BLaER1 (cell line): Measurements from ENCODE around the gene SCAMP3.
A peak's percentile ranks its signal among the peaks of the same experiment; 100 is the strongest.

Source experiments
- H3K27ac ChIP-seq: shearing (Covaris generic); formaldehyde crosslinking; 2 replicates; pipeline ENCODE4 v1.8.1; 2022
- H3K27me3 ChIP-seq: shearing (Covaris generic); formaldehyde crosslinking; 2 replicates; pipeline ENCODE4 v1.8.1; 2022
- H3K36me3 ChIP-seq: shearing (Covaris generic); formaldehyde crosslinking; 2 replicates; pipeline ENCODE4 v1.8.1; 2022
- H3K4me1 ChIP-seq: shearing (Covaris generic); formaldehyde crosslinking; 2 replicates; pipeline ENCODE4 v1.8.1; 2022
- H3K4me2 ChIP-seq: shearing (Covaris generic); formaldehyde crosslinking; 2 replicates; pipeline ENCODE4 v1.8.1; 2022
- H3K4me3 ChIP-seq: shearing (Covaris generic); formaldehyde crosslinking; 2 replicates; pipeline ENCODE4 v1.8.1; 2022
- H3K9ac ChIP-seq: shearing (Covaris generic); formaldehyde crosslinking; 2 replicates; pipeline ENCODE4 v1.8.1; 2022
- H3K9me3 ChIP-seq: shearing (Covaris generic); formaldehyde crosslinking; 2 replicates; pipeline ENCODE4 v1.8.1; 2022
- H4K20me1 ChIP-seq: shearing (Covaris generic); formaldehyde crosslinking; 2 replicates; pipeline ENCODE4 v1.8.1; 2022
- Cebpa-rat ChIP-seq: shearing (Covaris generic); IDR thresholded peaks from 2 replicates; pipeline ENCODE4 v1.8.1; 2022

SCAMP3 gene

GRCh38 chr1:155256058-155256852 is 5.9 kb downstream of the SCAMP3 start:
- Histone ChIP-seq H3K27me3 (no peaks in the 10 kb centered on the region), H3K4me3 (peak overlapping the region; percentile 77; the same call in 1 of the 2 replicates), H3K4me2 (peak overlapping the region; percentile 99), H3K36me3 (peaks cover 49% of the 10 kb centered on the region), H3K27ac (no peak overlapping the region), H3K9ac (peak overlapping the region; percentile 82), H3K9me3 (no peaks in the 10 kb centered on the region), H4K20me1 (peaks cover 19% of the 10 kb centered on the region), H3K4me1 (peaks cover 58% of the 10 kb centered on the region)
- no peak for TF ChIP-seq Cebpa-rat

DNA sequence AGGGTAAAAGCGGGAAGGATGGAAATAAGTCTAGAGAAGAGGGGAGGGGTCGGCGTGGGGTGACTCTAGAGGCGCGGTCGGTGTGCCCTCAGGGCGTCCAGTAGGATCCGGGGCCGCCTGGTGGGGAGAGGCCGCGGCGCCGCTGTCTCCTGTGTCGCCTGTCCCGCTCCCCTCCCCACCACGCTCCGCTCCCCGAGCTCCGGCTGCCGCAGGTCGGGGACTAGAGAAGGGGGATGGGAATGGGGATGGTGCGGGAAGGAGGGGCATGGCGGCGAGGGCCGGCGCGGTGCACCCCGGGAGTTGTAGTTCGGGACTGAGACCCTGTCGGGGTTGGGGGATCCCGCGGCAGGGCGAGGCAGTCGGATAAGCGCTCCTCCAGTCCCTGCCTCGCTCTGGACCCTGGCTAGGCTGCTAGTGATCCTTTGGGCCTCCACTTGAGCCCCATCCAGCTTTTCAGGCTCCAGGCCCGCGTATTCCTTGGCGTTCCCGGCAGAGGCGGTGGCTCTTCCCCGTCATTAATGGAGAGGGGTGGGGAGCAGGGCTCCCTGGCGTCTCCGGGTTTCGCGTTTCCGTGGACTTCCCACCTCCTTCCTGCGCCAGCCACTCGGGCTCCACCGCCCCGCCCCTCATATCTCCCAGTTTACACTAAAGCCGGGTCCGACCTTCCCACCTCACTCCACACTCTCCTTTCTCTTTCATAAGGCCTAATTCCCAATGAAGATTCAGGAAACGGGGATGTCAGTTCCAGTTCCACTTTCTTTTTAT is 6.7 kb downstream of the SCAMP3 start, which contains the start of gene ENTREP3:
ENTREP3 (minus strand) TSS at position 241 of the 765 bp plus-strand sequence. CDS start 606 bp downstream, outside the sequence.
- Histone ChIP-seq H3K27me3 (no peaks in the 10 kb centered on the region), H3K4me1 (peaks cover 57% of the 10 kb centered on the region), H3K36me3 (peaks cover 44% of the 10 kb centered on the region), H3K9ac (peak within 1 kb of the TSS; percentile 82), H3K27ac (peak within 1 kb of the TSS; percentile 83), H3K4me2 (peak within 1 kb of the TSS; percentile 99), H4K20me1 (peaks cover 11% of the 10 kb centered on the region), H3K4me3 (peak within 1 kb of the TSS; percentile 77), H3K9me3 (no peaks in the 10 kb centered on the region)
- no peak for TF ChIP-seq Cebpa-rat

DNA sequence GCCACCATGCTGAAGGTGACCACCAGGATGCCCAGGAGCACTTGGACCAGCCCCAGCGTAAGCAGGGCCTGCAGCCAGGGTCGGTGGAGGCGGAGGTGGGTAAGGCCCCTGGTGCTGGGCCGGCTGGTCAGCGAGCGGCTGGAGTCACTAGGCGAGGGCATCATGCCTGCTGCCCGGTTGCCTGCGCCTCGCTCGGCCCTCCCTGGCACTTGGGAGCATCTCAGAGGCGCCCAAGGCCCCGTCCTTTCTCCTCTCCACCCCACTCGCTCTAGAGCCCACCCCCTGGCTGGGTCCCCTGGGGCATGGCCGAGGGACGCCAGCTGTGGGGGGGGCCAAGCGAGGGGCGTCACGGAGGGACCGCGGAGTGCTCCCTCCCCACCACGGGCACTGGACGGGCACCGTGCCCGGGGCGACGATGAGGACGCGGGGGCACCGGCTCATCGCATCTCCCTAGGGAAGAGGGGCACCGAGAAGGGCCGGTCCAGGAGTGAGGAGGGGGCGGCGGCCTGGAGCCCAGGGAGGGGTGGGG is 7.4 kb downstream of the SCAMP3 start:
- H3K27me3 ChIP-seq: no peaks in the 10 kb centered on the region
- H3K27ac ChIP-seq: peak overlapping the region; percentile 83
- H3K36me3 ChIP-seq: peaks cover 38% of the 10 kb centered on the region
- peak overlapping the region; percentile 99 for H3K4me2 ChIP-seq
- H3K4me3 ChIP-seq: peak overlapping the region; percentile 77
- H4K20me1 ChIP-seq: peaks cover 7% of the 10 kb centered on the region; the same call in 1 of the 2 replicates
- peak overlapping the region; percentile 82 for H3K9ac ChIP-seq
- H3K9me3 ChIP-seq: no peaks in the 10 kb centered on the region
- TF ChIP-seq Cebpa-rat: no peak
- peaks cover 58% of the 10 kb centered on the region for H3K4me1 ChIP-seq

GRCh38 chr1:155254228-155254713 is 7.9 kb downstream of the SCAMP3 start:
- Histone ChIP-seq H3K4me3 (peak overlapping the region; percentile 77), H3K36me3 (peaks cover 33% of the 10 kb centered on the region), H3K9ac (peak overlapping the region; percentile 82), H4K20me1 (0 out of 2 replicates have a peak, but pooled peaks cover 7% of the 10 kb centered on the region), H3K4me1 (peaks cover 63% of the 10 kb centered on the region), H3K9me3 (no peaks in the 10 kb centered on the region), H3K4me2 (peak overlapping the region; percentile 99), H3K27me3 (no peaks in the 10 kb centered on the region), H3K27ac (peak overlapping the region; percentile 83)
- no peak for TF ChIP-seq Cebpa-rat

DNA sequence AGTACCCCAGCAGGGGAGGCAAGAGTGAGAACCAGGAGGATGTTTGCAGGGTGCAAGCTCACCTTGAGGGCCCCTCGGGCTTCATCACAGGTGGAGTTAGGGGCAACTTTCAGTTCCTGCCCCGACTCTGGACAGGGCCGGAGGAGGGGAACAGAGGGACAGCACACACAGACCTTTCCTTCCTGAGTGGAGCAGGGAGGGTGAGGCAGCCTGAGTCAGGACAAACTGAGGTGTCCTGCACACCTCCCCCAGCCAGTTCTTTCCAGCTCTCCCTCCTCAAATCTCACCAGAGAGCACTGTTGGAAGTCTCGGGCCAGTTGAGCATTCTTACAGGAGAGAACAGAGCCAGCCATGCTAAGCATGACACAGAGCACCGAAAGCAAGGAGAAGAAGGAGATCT is 8.4 kb downstream of the SCAMP3 start:
- 0 out of 2 replicates have a peak, but pooled peaks cover 7% of the 10 kb centered on the region for H4K20me1 ChIP-seq
- peak overlapping the region; percentile 99 for H3K4me2 ChIP-seq

DNA sequence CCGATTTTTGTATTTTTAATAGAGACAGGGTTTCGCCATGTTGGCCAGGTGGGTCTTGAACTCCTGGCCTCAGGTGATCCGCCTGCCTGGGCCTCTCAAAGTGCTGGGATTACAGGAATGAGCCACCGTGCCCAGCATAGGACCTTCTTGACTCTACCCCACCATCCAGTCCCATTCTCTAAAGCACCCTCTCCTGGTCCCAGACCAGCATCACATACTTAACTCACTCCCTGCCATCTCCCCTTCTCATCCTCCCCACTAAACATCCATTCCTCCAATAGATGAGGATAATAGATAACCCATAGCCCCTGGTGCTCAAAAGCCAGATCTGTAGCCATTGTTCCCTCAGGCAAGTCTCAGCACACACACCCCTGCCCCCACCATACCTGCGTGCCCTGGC is 9.0 kb downstream of the SCAMP3 start:
- Histone ChIP-seq H3K27me3 (no peaks in the 10 kb centered on the region), H4K20me1 (0 out of 2 replicates have a peak, but pooled peaks cover 7% of the 10 kb centered on the region), H3K27ac (peak overlapping the region; percentile 83; the same call in 1 of the 2 replicates), H3K4me3 (no peak overlapping the region; the same call in 1 of the 2 replicates), H3K9me3 (no peaks in the 10 kb centered on the region), H3K4me1 (peaks cover 72% of the 10 kb centered on the region), H3K36me3 (peaks cover 32% of the 10 kb centered on the region), H3K9ac (peak overlapping the region; percentile 82; the same call in 1 of the 2 replicates), H3K4me2 (peak overlapping the region; percentile 99)
- TF ChIP-seq Cebpa-rat: no peak

More for the DNA sequence above, 8.4 kb downstream of the SCAMP3 start:
- H3K9me3 ChIP-seq: no peaks in the 10 kb centered on the region
- no peak for TF ChIP-seq Cebpa-rat
- peak overlapping the region; percentile 77 for H3K4me3 ChIP-seq
- peaks cover 32% of the 10 kb centered on the region for H3K36me3 ChIP-seq
- H3K27me3 ChIP-seq: no peaks in the 10 kb centered on the region
- H3K4me1 ChIP-seq: peaks cover 66% of the 10 kb centered on the region
- peak overlapping the region; percentile 83 for H3K27ac ChIP-seq
- H3K9ac ChIP-seq: peak overlapping the region; percentile 82

GRCh38 chr1:155251566-155251965 is 10.6 kb downstream of the SCAMP3 start:
- Histone ChIP-seq H3K4me1 (peaks cover 74% of the 10 kb centered on the region), H4K20me1 (0 out of 2 replicates have a peak, but pooled peaks cover 5% of the 10 kb centered on the region), H3K36me3 (peaks cover 28% of the 10 kb centered on the region), H3K4me3 (no peak overlapping the region), H3K9me3 (no peaks in the 10 kb centered on the region), H3K4me2 (peak overlapping the region; percentile 88), H3K27me3 (no peaks in the 10 kb centered on the region), H3K9ac (peak overlapping the region; percentile 81; the same call in 1 of the 2 replicates), H3K27ac (peak overlapping the region; percentile 84; the same call in 1 of the 2 replicates)
- TF ChIP-seq Cebpa-rat: no peak

DNA sequence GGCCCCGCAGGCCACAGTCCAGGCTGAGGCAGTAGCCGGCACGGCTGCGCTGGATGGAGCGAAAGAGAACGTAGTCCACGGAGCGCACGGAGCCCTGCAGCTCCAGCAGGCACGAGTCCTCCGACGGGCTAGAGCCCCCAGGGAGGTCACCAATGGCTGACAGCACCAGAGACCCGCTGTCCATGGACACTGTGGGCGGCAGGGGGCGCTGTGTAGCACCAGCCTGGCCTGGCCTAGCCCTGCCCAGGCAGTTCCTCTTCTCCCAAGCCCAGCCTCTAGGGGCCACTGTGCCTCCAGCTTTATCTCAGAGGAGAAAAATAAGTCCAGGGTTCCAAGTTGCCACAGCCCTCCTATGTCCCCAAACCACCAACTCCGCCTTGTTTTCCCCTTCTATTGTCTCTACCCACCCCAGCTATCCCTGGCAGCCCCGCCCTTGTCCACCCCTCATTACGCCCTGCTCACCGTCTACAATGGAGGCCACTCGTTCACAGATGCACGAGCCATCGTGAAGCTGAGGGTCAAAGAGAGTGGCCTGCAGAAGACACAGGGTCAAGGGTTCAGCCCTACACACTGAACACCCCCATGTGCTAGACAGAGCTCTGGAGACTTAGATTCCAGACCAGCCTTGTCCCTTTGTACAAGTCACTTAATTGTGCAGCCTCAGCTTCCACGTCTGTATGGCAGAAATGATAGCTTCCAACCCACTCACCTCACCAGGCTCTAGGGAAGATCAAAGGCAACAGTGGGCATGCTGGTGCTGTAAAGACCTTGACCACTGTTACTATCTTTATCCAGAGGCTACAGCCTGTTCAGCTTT is 11.3 kb downstream of the SCAMP3 start:
- H3K4me1 ChIP-seq: peaks cover 67% of the 10 kb centered on the region
- H3K9me3 ChIP-seq: no peaks in the 10 kb centered on the region
- no peaks in the 10 kb centered on the region for H3K27me3 ChIP-seq
- H3K36me3 ChIP-seq: peaks cover 21% of the 10 kb centered on the region
- H3K27ac ChIP-seq: peak overlapping the region; percentile 84
- no peaks in the 10 kb centered on the region for H4K20me1 ChIP-seq
- no peak for TF ChIP-seq Cebpa-rat
- H3K9ac ChIP-seq: peak overlapping the region; percentile 81
- peak overlapping the region; percentile 88 for H3K4me2 ChIP-seq
- peak overlapping the region; percentile 73 for H3K4me3 ChIP-seq
